Neutrophil (primary cell): ENCODE data around the gene EGFLAM.

Experiments used
- H3K27ac ChIP-seq: fragments of 200-600 bp; sonication (generic); 2 replicates; pipeline ENCODE4 v1.5.1; 2016; ENCODE audit warnings: mild to moderate bottlenecking, moderate library complexity
- H3K27me3 ChIP-seq: fragments of 200-600 bp; sonication (generic); 2 replicates; pipeline ENCODE4 v1.6.0; 2016; ENCODE audit warnings: mild to moderate bottlenecking
- H3K36me3 ChIP-seq: fragments of 200-600 bp; sonication (generic); 2 replicates; pipeline ENCODE4 v1.5.1; 2017
- H3K4me1 ChIP-seq, 2 experiments: fragments of 200-600 bp in 1 of 2; sonication (generic) in 1 of 2; 1 replicate in 1 of 2; 2 replicates in 1 of 2; pipeline versions ENCODE4 v1.5.1 to v1.6.1; 2013 to 2016; ENCODE audit warnings: low read depth in 1 of 2, low read length in 1 of 2, mild to moderate bottlenecking in 1 of 2, moderate library complexity in 1 of 2; ENCODE audit not compliant: control insufficient read depth in 1 of 2, insufficient read depth in 1 of 2
- H3K4me3 ChIP-seq, 2 experiments: fragments of 200-600 bp in 1 of 2; sonication (generic) in 1 of 2; 1 replicate in 1 of 2; 2 replicates in 1 of 2; pipeline ENCODE4 v1.5.1; 2013 to 2016; ENCODE audit warnings: low read depth in 1 of 2, low read length in 1 of 2, mild to moderate bottlenecking in 1 of 2, moderate library complexity in 1 of 2
- H3K9me3 ChIP-seq: fragments of 200-600 bp; sonication (generic); 2 replicates; pipeline ENCODE4 v1.5.1; 2016
- TF ChIP-seq, protein P1 (sequence below): fragments of 200-600 bp; sonication (generic); IDR thresholded peaks from 2 replicates; pipeline ENCODE4 v1.5.1; 2016; ENCODE audit warnings: antibody characterized with exemption

Gene EGFLAM

DNA sequence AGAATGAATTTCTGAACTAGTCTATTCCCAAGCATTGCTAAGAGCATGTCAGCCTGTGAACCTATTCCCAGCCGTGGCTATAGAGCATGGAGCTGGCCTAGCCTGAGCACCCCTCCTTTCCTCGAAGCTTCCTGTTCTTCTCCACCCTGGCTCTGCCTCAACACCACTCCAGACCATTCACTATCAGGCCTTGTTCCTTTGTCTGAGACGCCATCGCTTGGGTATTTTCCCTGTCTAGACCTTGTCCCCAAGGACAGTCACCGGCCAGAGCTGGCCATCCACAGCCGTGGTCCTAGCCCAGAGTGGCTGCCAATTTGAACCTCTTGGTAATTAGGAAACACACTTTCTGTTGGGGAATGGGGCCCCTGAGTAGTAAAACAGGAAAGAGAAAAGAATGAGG, 192.3 kb downstream of the EGFLAM start:
- Histone ChIP-seq H3K9me3 (no peaks in the 10 kb centered on the region), H3K27ac (no peak overlapping the region), H3K4me1 (no peaks in the 10 kb centered on the region), H3K36me3 (no peaks in the 10 kb centered on the region), H3K4me3 (no peak overlapping the region), H3K27me3 (peaks cover 88% of the 10 kb centered on the region)
- TF ChIP-seq, protein P1, sequence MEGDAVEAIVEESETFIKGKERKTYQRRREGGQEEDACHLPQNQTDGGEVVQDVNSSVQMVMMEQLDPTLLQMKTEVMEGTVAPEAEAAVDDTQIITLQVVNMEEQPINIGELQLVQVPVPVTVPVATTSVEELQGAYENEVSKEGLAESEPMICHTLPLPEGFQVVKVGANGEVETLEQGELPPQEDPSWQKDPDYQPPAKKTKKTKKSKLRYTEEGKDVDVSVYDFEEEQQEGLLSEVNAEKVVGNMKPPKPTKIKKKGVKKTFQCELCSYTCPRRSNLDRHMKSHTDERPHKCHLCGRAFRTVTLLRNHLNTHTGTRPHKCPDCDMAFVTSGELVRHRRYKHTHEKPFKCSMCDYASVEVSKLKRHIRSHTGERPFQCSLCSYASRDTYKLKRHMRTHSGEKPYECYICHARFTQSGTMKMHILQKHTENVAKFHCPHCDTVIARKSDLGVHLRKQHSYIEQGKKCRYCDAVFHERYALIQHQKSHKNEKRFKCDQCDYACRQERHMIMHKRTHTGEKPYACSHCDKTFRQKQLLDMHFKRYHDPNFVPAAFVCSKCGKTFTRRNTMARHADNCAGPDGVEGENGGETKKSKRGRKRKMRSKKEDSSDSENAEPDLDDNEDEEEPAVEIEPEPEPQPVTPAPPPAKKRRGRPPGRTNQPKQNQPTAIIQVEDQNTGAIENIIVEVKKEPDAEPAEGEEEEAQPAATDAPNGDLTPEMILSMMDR = no peak

DNA sequence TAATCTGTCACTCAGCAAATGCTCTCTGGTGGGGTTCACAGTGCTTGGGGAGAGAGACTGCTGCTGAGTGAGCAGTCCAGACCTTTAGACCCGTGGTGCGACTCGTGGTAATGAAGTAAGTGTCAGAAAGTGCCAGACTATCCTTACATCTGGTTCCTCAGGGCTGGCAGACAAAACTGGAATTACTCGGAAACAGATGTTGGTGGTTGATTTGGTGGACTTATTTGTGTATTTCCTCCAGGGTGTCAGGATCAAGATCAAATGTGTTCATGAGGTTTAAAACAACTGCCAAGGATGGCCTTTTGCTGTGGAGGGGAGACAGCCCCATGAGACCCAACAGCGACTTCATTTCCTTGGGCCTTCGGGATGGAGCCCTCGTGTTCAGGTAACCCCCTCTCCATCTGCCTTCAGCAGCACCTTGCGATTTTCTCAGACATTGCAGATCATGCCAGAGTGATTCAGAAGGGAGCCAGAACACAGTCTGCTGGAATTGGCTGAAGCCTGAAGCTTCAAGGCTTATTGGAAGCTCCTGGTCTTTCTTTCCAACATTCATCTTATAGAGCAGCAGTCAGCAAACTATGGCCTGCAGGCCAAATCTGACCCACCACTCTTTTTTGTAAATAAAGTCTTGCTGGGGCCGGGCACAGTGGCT, 192.8 kb downstream of the EGFLAM start:
- Histone ChIP-seq H3K27me3 (peaks cover 89% of the 10 kb centered on the region), H3K4me1 (no peaks in the 10 kb centered on the region), H3K36me3 (no peaks in the 10 kb centered on the region), H3K27ac (no peak overlapping the region), H3K9me3 (no peaks in the 10 kb centered on the region), H3K4me3 (no peak overlapping the region)
- TF ChIP-seq, protein P1 = no peak

DNA sequence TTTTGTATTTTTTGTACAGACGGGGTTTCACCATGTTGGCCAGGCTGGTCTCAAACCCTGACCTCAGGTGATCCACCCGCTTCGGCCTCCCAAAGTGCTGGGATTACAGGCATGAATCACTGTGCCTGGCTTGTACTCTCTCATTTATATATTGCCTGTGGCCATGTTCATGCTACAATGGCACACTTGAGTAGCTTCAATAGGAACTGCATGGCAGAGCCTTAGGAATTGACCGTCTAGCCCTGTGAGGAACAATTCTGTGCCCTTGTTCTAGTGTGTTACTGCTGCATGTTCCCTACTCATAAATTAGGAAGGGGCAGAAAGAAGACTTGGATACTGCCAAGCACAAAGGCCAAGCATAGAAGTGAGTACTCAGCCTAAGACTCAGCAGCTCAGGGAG, 193.8 kb downstream of the EGFLAM start:
- Histone ChIP-seq H3K4me1 (no peaks in the 10 kb centered on the region), H3K36me3 (no peaks in the 10 kb centered on the region), H3K9me3 (no peaks in the 10 kb centered on the region), H3K27me3 (peaks cover 93% of the 10 kb centered on the region), H3K27ac (no peak overlapping the region), H3K4me3 (no peak overlapping the region)
- TF ChIP-seq, protein P1 = no peak

DNA sequence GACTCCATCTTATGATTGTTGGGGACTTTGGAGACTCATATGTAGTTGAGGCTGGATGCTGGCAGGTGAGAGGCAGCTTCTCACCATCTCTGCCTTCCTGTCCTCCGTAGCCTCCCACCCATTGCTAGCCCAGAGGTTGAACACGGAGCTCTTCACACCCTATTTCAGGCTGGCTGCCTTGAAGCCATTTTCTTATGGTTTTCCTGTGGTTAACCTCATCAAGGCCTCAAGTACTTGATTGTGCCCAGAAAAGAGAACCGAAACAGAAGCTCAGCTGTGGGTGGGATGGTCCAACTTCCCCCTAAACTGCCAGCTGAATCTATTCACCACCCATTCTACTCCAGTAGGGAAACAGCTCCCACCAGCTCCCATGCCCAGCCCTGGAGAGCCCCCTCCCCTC, 195.1 kb downstream of the EGFLAM start:
- TF ChIP-seq, protein P1 = no peak
- Histone ChIP-seq H3K4me3 (no peak overlapping the region), H3K9me3 (no peaks in the 10 kb centered on the region), H3K27me3 (peaks cover 94% of the 10 kb centered on the region), H3K27ac (no peak overlapping the region), H3K4me1 (no peaks in the 10 kb centered on the region), H3K36me3 (no peaks in the 10 kb centered on the region)

DNA sequence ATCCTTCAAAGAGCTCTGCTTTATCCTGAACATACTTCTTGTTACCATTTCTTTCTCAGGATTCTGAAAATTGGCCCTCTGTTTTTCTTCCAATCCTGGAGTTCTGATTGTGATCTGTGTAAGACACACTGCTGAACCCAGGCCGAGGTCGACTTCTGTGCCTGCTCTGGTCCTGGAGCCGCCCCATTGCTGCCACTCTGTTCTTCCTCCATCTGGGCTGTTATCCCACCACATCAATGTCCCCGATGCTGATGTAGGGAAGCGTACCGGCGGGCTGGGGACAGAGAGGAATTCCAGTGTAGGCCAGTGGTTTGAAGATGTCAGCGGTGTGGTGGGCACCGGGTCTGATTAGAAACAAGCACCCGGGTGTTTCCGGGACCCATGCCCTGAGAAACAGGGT, 195.6 kb downstream of the EGFLAM start:
- TF ChIP-seq, protein P1 = no peak
- Histone ChIP-seq H3K9me3 (no peaks in the 10 kb centered on the region), H3K4me3 (no peak overlapping the region), H3K36me3 (no peaks in the 10 kb centered on the region), H3K27ac (no peak overlapping the region), H3K27me3 (peaks cover 91% of the 10 kb centered on the region), H3K4me1 (no peaks in the 10 kb centered on the region)
